ENCODE data around the gene GNB1L. TPM values are rescaled to one million over a fixed set of nuclear protein-coding genes. Genes with fewer than 3 reads are reported as not detected.

The GNB1L gene
- total RNA-seq, 1 experiment from 2014 or later, result 18.0 TPM

- Mint-ChIP-seq H3K9me3 (no peaks in the 10 kb centered on the region), H3K27ac (peak overlapping the region; percentile 84), H3K27me3 (ENCODE audit: low read depth) (no peaks in the 10 kb centered on the region; the same call in 1 of the 2 replicates), H3K4me1 (no peaks in the 10 kb centered on the region), H3K4me3 (no peak overlapping the region), H3K36me3 (no peaks in the 10 kb centered on the region)
- ChIA-PET POLR2A (interaction anchor here (0.5 kb wide), 1 partner anchor 37 kb away, joined by 3 read pairs; no protein-coding TSS in a partner anchor), CTCF (interaction anchor here (0.8 to 1.4 kb wide), 3 partner anchors 57 to 98 kb away, joined by 3 to 4 read pairs (median 3); no protein-coding TSS in a partner anchor)
- ATAC-seq, result no peak
- TF ChIP-seq AR (CRISPR knock-in tag; IDR thresholded peaks at IDR 0.05) (no peak), KAT7 (CRISPR knock-in tag; IDR thresholded peaks at IDR 0.05; ENCODE audit: borderline replicate concordance) (no peak), PREB (CRISPR knock-in tag; IDR thresholded peaks at IDR 0.05; ENCODE audit: borderline replicate concordance) (no peak), GTF2I (CRISPR knock-in tag; conservative IDR thresholded peaks at IDR 0.05) (no peak), USF1 (CRISPR knock-in tag; IDR thresholded peaks at IDR 0.05) (no peak), RORB (CRISPR knock-in tag; IDR thresholded peaks at IDR 0.05) (no peak), NFATC4 (CRISPR knock-in tag; IDR thresholded peaks at IDR 0.05) (no peak), ESRRA (CRISPR knock-in tag; IDR thresholded peaks at IDR 0.05; ENCODE audit: borderline replicate concordance) (no peak), ZNF263 (CRISPR knock-in tag; IDR thresholded peaks at IDR 0.05; ENCODE audit: low read depth) (no peak), IRF2 (CRISPR knock-in tag; IDR thresholded peaks at IDR 0.05; ENCODE audit: borderline replicate concordance, low read depth) (no peak), E2F4 (CRISPR knock-in tag; IDR thresholded peaks at IDR 0.05; ENCODE audit: borderline replicate concordance, low read depth) (no peak)
- DNase-seq (ENCODE audit: low spot score), result no peak
These were observed 42.6 kb downstream of the GNB1L start for GRCh38 chr22:19811811-19812771.

GRCh38 chr22:19811211-19811621 is 43.5 kb downstream of the GNB1L start:
- DNase-seq (ENCODE audit: low spot score) (no peak), ATAC-seq (no peak)
- Mint-ChIP-seq H3K36me3 (no peaks in the 10 kb centered on the region), H3K27ac (0 out of 2 replicates have a peak overlapping the region, but pooled peaks have one; percentile 15), H3K4me1 (no peaks in the 10 kb centered on the region), H3K4me3 (no peak overlapping the region), H3K27me3 (ENCODE audit: low read depth) (no peaks in the 10 kb centered on the region), H3K9me3 (no peaks in the 10 kb centered on the region)
- POLR2A ChIA-PET, result interaction anchor here (0.6 kb wide), 1 partner anchor 46 kb away, joined by 3 read pairs; no protein-coding TSS in a partner anchor
- CTCF ChIA-PET, result interaction anchor here (0.8 to 2.4 kb wide), 4 partner anchors 10 to 99 kb away, joined by 3 to 11 read pairs (median 3); no protein-coding TSS in a partner anchor
- TF ChIP-seq, protein P1, sequence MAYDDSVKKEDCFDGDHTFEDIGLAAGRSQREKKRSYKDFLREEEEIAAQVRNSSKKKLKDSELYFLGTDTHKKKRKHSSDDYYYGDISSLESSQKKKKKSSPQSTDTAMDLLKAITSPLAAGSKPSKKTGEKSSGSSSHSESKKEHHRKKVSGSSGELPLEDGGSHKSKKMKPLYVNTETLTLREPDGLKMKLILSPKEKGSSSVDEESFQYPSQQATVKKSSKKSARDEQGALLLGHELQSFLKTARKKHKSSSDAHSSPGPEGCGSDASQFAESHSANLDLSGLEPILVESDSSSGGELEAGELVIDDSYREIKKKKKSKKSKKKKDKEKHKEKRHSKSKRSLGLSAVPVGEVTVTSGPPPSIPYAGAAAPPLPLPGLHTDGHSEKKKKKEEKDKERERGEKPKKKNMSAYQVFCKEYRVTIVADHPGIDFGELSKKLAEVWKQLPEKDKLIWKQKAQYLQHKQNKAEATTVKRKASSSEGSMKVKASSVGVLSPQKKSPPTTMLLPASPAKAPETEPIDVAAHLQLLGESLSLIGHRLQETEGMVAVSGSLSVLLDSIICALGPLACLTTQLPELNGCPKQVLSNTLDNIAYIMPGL (CRISPR knock-in tag; IDR thresholded peaks at IDR 0.05), result no peak
- TF ChIP-seq TCF7 (CRISPR knock-in tag; IDR thresholded peaks at IDR 0.05; ENCODE audit: low read depth), result no peak
- no peak for TF ChIP-seq JAZF1 (CRISPR knock-in tag; IDR thresholded peaks at IDR 0.05)
- no peak for TF ChIP-seq ZNF671 (CRISPR knock-in tag; IDR thresholded peaks at IDR 0.05)
- no peak for TF ChIP-seq TP53 (CRISPR knock-in tag; IDR thresholded peaks at IDR 0.05)
- TF ChIP-seq, protein P2, sequence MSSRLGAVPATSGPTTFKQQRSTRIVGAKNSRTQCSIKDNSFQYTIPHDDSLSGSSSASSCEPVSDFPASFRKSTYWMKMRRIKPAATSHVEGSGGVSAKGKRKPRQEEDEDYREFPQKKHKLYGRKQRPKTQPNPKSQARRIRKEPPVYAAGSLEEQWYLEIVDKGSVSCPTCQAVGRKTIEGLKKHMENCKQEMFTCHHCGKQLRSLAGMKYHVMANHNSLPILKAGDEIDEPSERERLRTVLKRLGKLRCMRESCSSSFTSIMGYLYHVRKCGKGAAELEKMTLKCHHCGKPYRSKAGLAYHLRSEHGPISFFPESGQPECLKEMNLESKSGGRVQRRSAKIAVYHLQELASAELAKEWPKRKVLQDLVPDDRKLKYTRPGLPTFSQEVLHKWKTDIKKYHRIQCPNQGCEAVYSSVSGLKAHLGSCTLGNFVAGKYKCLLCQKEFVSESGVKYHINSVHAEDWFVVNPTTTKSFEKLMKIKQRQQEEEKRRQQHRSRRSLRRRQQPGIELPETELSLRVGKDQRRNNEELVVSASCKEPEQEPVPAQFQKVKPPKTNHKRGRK (CRISPR knock-in tag; IDR thresholded peaks at IDR 0.05; ENCODE audit: borderline replicate concordance), result no peak
- TF ChIP-seq IRF2 (CRISPR knock-in tag; IDR thresholded peaks at IDR 0.05; ENCODE audit: borderline replicate concordance, low read depth), result no peak
- no peak for TF ChIP-seq CREB1 (CRISPR knock-in tag; IDR thresholded peaks at IDR 0.05)
- TF ChIP-seq FOXP1 (CRISPR knock-in tag; IDR thresholded peaks at IDR 0.05; ENCODE audit: borderline replicate concordance), result no peak
- no peak for TF ChIP-seq ZSCAN18 (CRISPR knock-in tag; IDR thresholded peaks at IDR 0.05)
- TF ChIP-seq ZNF232 (CRISPR knock-in tag; IDR thresholded peaks at IDR 0.05), result no peak
- no peak for TF ChIP-seq ZBTB21 (CRISPR knock-in tag; IDR thresholded peaks at IDR 0.05; ENCODE audit: borderline replicate concordance)
- no peak for TF ChIP-seq GABPB1 (CRISPR knock-in tag; IDR thresholded peaks at IDR 0.05)

All from WTC11 (cell line).